ENCODE data around the gene THNSL1.
"Not testable (repeated sequence)": the region's sequence is repeated elsewhere in the genome, so short reads cannot be mapped to it uniquely, and the experiment has no call there.

THNSL1 gene

DNA sequence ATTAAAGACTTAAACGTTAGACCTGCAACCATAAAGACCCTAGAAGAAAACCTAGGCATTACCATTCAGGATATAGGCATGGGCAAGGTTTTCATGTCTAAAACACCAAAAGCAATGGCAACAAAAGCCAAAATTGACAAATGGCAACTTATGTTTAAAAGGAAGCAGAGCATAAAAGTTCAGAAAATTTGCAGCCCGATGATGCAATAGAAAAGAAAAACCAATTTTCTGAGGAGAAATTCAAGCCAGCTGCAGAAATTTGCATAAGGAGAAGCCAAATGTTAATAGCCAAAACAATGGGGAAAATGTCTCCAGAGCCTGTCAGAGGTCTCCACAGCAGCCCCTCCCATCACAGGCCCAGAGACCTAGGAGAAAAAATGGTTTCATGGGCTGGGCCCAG is 4.8 kb upstream of the THNSL1 start:
- DNase-seq: not testable (repeated sequence)

DNA sequence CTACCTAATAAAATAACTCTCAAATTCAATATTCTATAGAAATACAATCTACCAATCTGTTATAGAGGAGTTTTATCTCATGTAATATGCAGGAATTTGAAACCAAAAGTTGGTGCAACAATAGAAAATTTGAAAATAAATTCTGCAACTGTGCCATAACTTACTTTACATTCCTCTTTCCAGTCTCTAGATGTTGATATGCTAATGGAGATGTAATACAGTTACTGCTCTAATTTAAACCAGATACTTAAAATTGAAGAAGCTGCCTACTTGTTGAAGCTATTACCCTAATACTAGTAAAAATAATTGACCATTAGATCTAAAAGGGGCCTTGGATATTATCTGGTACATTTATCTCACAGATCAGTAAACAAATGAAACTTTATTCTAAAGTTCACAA is 1.8 kb upstream of the THNSL1 start:
- DNase-seq: no peak

DNA sequence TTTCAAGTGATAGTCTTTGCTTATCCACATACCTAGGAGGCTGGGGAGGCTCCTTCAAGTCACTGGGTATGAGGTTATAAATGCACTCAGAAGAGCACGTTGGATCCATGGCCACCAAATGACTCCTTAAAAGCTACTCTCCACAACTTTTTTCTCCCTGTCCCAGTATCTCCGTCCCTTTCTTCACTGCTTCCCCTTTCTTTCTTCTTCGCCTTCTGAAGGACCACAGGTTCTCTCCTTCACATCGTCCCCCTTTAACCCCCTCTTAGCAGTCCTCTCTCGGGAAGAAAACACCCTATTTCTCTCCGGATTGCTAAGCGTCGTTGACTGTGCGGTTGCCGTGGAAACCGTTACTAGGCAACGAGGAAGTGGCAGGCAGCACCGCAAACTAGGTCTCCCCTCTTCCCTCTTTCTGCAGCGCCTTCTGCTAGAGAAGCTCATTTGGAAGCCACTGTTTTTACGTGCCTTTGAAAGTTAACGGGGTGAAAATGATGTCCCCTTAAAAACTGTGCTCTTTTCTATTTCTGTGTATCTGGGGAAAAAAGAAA is 510 bp upstream of the THNSL1 start, which contains the start of gene ENKUR:
ENKUR (minus strand) TSS at position 331 of the 548 bp plus-strand sequence; CDS start at position 109, 222 bp downstream.
- DNase-seq: peak; percentile 60 to 95

DNA sequence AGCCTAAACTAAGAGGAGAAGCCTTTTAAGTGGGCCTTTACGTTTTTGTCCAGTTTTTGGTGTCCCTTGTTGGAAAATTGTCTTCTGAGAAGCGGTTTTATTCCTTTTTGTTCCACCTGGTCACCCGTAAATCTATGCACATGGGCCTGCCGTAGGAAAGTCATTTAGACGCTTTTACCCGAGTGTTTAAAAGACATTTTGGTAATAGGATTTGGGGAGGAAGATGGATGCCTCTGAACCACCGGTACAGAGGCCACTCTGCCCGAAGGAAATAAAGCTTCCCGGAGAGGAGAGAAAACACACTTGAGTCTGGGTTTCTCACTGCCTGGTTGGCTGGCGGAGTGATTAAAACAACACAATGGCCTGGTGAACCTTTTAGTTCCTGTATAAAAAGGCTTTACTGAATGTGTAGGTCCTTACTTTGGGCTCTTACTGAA is 760 bp downstream of the THNSL1 start:
- DNase-seq: no peak

DNA sequence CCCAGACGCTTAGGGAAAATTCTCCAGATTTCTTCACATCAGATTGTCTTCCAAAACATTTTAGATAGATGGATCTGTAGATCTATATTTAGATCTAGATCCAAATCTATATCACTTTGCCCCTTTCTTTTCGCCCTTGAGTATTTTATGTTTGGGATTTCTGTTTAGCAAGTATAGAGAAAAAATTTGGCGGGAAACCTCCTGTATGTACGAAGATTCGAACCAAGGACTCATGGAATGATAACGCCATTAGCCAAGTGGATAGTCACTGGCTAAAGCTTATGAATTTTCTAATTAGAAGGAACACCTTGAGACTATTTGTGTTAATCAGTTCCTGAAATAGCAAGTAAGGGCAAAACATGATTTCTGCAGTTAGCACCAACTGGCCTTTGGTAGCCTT is 1.2 kb downstream of the THNSL1 start:
- DNase-seq: no peak

DNA sequence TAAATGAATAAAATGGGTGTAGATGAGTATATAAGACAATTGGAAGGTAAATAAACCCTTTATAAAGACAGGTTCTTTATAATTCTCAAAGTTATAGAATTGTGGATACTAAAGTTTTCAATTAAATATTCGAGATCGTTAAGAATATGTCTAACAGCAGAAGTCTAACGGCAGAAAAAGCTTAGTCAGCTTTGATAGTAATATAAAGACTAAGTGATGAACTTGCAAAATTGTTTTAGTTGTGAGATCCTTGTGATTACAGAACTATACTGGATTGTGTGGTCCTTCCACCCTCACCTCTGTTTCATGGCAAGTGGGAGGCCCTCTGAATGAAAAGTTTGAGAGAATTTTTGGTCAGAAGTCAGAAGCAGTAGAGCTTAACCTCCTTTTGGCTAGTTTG is 2.3 kb downstream of the THNSL1 start:
- no peak for DNase-seq

DNA sequence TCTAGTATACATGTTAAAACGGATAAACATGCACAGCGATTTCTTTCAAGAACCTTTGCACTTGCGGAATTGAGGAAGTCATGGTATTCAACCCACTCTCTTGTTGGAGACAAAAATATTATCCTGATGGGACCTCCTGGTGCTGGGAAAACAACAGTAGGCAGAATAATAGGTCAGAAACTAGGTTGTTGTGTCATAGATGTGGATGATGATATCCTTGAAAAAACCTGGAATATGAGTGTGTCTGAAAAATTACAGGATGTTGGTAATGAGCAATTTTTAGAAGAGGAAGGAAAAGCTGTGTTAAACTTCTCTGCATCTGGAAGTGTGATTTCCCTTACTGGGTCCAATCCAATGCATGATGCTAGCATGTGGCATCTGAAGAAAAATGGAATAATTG is 6.9 kb downstream of the THNSL1 start:
- no peak for DNase-seq

DNA sequence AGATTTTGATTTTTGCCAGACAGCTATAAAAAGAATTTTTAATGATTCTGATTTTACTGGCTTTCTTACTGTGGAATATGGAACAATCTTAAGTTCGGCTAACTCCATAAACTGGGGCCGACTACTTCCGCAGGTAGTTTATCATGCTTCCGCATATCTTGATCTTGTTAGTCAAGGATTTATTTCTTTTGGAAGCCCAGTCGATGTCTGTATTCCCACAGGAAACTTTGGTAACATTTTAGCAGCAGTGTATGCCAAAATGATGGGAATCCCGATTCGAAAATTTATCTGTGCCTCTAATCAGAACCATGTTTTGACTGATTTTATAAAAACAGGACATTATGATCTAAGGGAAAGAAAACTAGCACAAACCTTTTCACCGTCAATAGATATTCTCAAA is 8.1 kb downstream of the THNSL1 start:
- DNase-seq: no peak

DNA sequence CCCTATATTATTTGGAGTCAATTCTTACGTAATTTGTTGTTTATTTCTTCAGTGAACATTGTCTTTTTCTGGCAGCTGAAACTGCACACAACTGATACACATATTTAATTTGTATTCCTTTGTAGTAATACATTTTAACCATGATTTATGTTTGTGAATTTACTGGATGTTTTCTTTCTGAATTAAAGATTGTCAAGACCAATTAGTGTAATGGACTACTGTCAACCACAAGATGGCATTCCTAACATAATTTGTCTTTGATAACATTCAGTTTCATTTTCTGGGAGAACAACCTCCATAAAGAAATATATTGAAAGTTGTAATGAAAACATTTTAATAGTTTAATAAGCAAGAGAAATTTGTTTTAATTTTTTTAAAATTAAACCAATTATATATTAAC is 10.1 kb downstream of the THNSL1 start:
- peak in 1 of 2 experiments; percentile 5 for DNase-seq

DNA sequence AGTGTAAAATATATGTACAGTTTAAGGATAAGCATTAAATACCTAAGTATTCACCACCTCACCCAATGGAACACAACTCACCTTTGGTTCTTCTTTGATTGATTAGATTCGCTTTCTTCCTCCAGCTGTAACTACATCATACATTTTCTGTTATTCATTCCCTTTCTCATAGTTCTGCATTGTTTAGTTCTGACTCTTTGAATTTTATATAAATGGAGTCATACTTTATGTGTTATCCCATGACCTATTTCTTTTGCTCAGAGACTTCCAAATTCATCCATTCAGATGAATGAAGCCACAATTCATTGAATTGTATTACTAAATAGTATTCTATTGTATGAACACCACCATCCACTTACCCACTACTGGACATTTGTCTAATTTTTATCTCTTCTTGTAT is 12.3 kb downstream of the THNSL1 start:
- DNase-seq: no peak

DNA sequence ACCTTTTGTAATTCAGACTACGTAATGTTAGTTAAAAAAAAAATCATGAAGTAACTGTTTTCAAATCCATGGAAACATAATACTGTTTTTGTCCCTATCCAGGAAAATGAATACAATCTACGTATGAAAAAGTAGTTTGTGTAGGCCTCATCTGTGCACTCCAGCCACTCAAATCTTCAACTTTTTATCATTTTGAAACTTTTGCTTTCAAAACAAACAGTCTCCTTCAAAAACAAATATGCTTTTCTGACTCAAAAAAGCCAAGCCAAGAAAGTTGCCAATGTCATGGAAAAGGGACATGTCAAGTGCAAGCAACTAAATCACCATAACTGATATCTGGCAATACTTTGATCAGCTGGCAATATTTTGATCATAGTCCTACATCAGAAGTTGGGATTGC is 13.1 kb downstream of the THNSL1 start:
- DNase-seq: no peak

DNA sequence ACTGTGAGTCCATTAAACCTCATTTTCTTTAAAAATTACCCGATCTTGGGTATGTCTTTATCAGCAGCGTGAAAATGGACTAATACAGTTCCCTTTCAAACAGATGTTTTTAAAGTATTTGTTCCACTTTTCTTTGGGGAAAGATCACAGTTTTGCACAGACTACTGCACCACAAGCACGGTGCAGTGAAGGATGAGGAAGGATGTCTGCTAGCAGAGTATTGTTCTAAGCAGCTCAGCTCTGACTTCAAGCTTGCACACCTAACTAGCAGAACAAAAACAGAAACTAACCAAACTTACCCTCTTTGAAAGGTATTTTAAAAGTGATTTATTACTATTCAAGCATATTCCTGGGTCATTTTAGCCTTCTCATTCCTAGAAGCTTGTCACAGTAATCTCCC is 20.0 kb downstream of the THNSL1 start:
- DNase-seq: no peak

DNA sequence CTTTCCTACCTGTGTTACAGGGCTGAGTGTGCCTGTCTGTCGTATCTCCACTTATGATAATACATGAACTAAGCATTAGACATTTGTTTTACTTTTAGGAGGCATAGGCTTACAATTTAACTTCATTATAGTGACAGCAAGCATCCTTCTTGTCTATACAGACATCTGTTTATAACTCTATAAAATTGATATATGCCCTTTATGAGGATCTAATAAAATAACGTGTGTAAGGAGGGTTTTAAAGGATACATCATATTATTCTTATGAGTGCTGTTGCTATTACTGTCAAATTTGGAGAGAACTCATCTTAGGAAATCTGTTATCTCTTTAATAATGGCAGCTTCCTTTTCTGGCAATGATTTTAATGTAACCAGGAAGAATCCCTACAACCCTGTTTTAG is 21.9 kb downstream of the THNSL1 start:
- no peak for DNase-seq

DNA sequence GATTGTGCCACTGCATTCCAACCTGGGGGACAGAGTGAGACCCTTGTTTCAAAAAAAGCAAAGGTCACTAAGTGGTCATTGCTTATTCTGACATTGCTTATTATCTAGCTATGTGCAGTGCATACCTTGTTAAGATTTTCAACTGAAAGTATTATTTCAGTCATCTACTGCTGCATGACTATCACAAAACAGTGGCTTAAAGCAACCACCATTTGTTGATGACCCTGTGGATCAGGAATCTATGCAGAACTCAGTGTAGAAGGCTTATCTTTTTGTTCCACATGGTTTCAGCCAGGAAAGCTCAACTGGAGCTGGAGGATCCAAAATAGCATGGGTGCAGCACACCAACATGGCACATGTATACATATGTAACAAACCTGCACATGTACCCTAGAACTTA is 23.1 kb downstream of the THNSL1 start:
- no peak for DNase-seq

DNA sequence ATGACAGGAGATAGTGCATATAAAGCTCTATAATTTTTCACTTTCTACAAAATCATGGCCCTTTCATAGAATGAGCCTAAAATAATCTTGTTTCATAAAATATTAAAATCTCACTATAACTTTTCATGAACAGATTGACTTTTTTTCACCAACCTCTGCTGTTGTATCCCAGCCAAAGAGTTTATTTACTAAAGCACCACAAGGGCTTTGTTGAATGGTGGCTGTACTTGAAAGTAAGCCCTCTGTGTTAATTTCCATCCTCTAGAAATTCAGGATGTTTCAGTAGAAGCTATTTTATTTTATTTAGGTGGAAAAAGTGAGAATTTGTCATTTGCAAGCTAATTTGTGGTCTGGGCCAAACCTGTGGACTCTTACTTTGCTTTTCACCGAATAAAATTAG is 30.2 kb downstream of the THNSL1 start:
- DNase-seq: no peak

DNA sequence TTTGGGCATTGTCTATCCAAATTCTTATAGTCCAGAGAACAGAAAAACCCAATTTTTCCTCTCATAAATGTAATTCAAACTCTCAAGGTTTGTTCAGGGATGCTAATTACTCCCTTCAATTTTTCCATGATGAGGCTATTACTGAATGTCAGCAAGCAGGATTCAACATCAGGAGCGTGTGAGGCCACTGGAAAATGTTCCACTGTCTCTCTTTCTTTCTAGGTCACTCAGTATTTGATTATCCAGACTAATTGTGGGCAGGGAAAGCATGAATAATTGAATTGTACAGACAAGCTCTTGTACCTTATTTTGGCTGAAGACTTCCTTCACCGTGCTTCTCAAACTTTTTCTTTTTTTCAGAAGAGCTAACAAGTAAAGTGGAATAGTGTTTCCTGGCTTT is 30.7 kb downstream of the THNSL1 start:
- DNase-seq: no peak

DNA sequence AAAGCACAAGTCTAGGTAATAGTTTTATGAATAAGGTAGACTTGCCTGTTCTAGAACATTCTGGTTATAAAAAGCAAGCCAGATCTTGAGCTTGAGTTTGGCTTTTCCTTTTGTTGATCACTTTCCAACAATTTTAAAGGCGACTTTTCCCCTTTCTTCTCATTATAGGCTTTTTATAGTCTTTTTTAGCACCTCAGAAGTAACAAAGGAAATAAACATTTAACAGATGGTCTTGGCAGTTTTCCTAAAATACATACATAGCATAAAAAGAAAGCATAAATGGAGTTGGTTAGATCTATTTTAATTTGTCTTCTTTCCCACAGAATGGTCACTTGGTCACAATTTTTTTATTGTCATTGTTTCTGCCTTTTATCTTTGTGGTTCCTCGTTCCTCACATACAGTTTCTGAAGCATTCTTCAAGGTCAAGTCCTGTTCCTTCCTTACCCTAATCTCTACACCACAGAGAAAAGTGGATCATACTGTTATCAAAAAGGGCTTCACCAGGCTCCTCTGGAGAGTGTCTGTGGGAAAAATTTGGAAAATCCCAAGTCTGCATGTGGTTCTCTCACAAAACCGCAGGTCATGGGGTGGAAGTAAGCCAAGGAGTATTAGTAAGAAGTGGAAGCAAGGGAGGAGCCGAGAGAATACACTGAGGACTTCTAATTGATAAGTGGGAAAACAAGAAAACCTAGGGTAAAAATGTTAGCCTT is 31.3 kb downstream of the THNSL1 start:
- DNase-seq: no peak

DNA sequence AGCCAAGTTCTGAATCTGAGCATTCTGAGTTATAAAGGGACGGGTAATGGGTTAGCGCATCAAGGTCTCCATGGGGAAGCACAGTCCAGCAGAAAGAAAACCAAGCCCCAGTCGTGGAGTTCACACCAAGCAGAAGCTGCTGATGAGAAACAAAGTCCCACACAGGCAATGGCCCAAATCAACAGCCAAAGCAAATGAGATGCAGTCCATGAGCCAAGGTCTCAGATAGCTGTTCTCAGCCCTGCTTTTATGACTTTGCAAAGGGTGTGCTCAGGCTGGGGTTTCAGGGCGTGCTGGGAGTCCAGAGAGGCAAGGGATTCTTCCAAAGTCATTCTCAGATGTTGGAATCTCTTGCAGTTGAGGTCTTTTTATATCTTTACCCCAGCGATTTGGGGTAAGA is 32.0 kb downstream of the THNSL1 start:
- DNase-seq: no peak

DNA sequence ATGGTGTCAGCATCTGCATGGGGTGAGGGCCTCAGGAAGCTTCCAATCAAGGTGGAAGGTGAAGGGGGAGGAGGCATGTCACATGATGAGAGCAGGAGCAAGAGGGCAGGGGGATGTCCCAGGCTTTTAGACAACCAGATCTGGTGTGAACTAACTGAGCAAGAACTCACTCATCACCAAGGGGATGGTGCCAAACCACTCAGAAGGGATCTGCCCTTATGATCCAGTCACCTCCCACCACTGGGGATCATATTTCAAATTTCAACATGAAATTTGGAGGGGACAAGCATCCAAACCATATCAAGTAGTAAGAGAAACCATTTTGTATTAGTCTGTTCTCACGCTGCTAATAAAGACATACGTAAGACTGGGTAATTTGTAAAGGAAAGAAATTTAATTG is 33.6 kb downstream of the THNSL1 start:
- no peak for DNase-seq

DNA sequence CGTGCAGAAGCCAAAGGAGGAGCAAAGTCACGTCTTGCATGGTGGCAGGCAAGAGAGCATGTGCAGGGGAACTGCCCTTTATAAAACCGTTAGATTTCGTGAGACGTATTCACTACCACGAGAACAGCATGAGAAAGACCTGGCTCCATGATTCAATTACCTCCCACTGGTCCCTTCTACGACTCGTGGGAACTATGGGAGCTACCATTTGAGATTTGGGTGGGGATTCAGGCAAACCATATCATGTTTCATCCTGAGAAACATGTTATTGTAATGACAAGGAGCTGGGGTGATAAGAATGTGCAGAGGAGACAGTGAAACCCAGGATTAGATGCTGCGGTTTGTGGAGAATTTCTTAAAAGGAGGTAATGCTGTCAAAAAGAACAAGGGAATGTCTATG is 34.0 kb downstream of the THNSL1 start:
- DNase-seq: no peak

DNA sequence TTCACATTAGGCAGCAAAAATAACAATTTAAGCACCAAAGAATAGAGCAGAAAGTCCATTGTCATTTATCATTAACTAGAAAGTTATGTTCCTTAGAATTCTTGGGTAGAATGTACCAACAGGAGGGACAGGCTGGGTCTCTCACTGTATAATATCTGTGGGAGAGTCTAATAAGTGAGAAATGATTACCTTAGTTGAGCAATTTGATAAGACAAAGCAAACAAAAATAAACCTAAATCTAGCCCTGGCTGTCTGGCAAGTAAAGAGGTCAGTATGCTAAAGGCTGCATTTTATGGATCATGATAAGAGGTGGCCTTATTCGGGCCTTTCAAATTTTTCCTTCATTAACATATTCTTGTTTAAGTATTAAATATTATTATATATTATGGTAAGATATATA is 35.6 kb downstream of the THNSL1 start:
- no peak for DNase-seq

DNA sequence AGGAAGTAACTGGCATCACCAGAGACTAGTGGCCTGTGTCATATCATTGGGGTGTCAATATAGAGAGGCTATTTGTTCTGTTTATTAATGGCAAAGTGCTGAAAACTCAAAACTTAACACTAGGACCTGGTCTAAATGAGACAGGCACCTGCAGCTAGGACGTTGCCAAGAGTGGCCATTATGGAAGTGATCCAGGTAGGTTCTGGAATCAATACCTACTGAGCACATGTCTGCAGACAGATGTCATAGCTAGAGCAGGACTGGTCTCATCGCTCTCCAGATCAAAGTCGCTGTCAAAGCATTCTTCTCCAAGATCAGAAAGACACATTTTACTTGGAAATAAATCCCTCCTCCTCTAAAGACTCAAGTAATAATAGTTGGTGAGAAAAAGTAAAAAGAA is 40.3 kb downstream of the THNSL1 start:
- DNase-seq: no peak

DNA sequence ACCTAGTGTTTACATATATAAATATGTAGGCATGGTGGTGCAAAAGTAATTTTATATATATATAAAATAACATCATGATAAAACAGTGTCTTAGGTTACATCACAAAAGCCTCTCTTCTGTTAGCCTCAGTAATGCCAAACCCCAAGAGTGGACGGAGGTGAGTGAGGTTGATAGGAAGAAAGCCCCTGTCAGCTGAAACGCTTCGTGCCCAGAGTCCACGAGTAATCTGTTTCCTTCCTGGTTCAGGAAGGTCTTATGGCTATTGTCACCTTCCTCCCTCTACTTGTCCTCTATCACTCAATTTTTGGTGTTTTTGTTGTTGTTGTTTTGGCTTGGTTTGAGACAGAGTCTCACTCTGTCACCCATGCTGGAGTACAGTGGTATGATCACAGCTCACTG is 41.5 kb downstream of the THNSL1 start:
- DNase-seq: no peak

DNA sequence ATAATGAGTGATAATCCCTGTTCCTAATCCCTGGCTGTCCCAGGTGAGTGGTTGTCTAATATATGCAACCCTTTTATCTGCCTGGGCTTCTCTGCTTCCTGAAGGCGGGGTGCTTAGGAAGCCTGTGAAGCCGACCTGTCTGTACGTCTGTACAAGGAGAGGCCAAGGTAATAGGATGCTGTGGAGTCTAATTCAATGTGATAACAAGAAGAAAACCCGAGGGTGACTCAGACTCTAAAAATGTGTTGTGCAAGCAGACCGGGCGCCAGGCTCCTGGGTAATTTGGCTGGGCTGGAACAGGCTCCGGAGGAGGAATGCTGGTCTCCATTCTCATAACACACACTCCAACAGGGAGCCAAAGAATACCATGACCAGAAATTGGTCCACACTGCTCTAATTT is 43.6 kb downstream of the THNSL1 start:
- peak; percentile 1 to 33 for DNase-seq

DNA sequence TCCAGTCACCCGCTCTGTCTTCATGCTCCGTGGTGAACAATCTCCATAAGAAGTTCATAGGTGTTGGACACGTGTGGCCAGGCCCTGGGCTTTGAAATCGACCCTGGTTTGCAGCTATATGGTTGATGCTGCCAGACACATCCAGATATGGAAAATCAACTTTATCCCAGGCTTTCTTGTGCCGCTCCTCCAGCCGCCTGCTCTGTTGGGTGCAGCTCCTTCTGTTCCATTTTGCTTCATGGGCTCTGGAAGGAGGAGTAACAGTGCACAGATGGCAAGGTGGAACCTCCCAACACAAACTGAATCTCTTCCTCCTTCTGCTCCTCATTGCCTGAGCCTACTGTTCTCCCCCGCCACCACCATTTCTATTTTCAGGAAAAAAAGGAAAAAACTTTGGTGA is 44.7 kb downstream of the THNSL1 start:
- DNase-seq: no peak
